Germinal center (tissue), 1 donor: ENCODE measurements around the gene DMBT1.
"Not testable (repeated sequence)": the region's sequence is repeated elsewhere in the genome, so short reads cannot be mapped to it uniquely, and the experiment has no call there.

Experiments
- DNase-seq: peaks from one replicate; pipeline ENCODE4 v3.0.0; 2012; ENCODE audit warnings: mixed read lengths, low spot score

The DMBT1 gene

GRCh38 chr10:122549636-122550035, 10.9 kb upstream of the DMBT1 start:
- no peak for DNase-seq

GRCh38 chr10:122550427-122550826, 10.1 kb upstream of the DMBT1 start:
- no peak for DNase-seq

DNA sequence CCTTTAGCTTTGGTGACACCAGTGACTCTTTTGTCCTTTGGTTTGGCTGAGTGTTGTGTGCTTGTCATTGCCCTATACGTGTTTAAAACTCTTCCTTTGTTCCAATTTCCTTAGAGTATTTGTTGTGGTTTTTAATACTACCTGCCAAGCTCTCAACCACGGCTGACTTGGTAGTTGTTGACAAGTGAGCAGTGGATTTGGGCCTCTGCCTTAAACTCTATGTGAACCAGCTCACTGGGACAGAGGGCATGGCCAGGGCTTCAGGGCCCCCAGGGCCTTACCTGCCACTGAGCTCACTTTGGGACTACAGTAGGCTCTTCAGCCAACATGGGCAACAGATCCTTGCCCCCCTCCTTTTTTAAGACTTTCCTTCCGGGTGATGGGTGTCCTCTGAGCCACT, 9.6 kb upstream of the DMBT1 start:
- DNase-seq = no peak

DNA sequence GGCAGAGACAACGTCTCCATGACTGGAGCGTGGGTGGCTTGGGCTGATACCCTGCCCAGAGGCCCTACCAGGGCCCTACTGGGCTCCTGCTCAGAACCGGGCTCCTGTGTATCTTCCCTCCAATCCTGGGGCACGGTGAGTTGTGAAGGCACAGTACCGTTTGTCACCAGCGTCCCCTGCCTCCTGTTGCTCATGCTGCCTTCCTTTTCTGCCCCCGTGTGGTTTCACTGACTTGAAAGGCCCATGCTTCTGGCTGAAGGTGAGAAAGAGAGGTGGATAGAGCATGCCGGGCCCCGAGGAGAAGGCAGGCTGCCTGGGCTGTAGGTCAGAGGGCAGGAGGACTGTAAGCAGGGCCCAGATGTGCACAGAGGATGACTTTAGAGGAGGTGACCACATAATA, 9.1 kb upstream of the DMBT1 start:
- DNase-seq = no peak

GRCh38 chr10:122553341-122553740, 7.2 kb upstream of the DMBT1 start:
- no peak for DNase-seq

DNA sequence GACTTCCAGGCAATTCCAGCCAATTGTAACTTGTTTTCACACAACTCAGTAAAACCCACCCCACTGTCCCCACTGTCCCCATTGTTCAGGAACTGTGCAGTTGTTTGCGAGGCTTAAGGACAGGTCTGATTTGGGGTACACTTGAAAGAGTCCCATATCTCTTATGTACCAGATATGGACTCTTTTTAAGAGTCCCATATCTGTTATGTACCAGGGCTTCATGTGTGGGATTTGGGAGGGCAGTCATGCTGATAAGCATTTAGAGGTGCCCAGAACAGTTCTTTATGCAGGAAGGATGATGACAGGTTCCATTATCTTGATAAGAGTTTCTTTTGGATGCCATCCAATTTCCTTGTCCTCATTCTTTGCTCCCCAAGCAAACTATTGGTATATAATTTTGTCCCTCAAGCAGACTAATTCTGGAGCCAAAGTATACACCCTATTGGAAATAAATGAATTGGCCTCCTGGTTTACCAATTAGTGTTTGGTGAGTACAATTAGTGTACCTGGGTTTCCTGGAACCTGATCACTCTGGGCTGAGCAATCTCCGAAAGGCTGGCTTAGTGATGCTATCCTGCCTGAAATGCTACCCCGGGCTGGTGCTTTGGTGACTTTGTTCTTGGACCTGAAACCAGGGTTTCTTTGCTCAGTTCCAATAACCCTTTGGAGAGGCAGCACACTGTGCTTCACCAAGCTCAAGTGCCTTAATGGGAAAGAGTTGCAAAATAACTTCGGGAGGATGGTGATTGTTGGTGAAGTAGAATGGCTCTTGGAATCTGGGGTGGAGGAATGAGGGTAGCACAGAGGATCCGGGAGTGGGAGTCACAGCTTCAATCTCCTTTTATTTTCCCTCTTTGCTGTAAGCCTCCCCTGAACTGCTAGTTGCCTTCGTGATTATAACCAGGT, 6.2 kb upstream of the DMBT1 start:
- no peak for DNase-seq

GRCh38 chr10:122555442-122555841, 5.1 kb upstream of the DMBT1 start:
- no peak for DNase-seq

DNA sequence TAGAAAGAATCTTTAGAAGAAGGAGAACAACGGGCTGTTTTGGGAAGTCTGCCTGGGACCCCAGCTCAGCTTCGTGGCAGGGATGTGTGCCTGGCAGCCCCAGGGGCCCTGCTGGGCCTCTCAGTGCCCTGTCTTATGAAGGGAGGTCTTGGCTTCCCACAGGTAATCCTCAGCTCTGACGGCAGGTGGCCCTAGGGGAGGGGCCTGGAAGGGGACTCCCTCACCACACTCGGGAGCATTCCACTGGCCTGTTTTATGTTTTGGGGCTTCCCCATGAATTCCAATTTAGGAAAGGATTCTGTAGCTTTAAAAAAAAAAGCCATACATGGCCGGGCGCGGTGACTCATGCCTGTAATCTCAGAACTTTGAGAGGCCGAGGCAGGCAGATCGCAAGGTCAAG, 3.0 kb upstream of the DMBT1 start:
- DNase-seq = no peak

- DNase-seq = no peak
Measured at GRCh38 chr10:122558452-122558851, 2.1 kb upstream of the DMBT1 start.

DNA sequence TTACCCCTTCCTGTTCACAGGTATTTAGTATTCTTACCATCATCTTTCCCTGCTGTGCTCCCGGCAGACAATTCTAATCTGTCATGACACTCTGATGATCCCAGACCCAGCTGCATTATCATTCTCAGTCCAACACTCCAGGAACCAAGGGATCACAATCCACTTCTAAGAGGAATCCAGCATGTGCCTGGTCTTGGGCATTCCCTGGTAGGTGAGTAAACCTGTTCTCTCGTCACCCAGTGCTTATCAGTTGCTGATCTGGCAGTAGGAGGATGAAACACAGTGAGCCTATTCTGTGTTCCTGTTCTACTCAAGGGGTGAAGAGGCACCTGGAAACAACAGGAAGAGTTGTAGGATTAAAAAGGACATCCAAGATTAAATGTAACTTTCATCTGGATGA, 1.3 kb upstream of the DMBT1 start:
- DNase-seq = no peak

DNA sequence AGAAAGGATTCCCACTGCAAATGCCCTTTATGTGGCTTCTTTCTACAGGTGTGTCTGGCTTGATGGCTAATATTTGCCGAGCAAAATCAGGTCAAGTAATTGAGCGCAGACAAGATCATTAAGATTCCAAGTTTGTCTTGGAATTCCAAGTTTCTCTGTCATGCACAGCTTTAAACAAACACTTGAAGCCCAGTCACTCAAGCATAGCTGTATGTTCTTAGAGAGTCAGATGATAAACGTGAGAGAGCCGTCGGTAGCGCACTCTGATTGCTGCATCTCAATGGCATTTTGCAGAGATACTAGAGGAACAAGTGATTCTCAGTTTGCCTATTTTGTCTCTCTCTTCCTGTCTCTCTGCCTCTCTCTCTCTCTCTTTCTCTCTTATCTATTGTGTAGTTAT, 658 bp downstream of the DMBT1 start:
- no peak for DNase-seq

DNA sequence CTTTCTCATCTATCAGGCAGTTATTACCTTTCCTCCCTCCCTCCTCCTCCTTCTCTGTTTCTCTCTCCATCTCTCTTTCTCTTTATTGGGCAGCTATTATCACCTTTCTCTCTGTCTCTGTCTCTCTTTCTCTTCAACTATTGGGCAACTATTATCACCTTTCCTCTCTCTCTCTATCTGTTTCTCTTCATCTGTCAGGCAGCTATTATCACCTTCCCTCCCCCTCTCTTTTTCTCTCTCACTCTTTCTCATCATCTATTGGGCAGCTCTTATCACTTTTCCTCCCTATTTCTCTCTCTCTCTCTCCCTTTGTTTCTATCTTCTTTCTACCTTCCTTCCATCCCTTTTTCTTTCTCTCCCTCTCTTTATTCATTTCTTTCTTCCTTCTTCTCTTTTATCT, 1.2 kb downstream of the DMBT1 start:
- no peak for DNase-seq

DNA sequence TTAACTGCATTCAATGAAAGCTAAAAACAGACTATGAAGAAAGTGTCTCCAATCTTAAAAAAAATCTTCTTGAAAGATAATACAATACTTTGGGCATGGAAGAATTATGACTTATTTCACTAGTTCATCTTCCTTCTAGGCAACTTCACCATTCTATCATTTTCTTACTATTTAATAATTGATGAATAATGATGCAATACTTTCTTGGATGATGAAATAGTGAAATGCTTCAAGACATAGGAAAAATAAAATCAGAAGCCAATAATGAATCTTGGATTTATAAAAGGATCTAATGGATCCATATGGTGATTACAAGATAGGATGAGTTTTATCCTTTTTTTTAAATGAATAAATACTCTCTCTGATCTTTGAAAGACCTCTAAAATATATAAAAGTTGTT, 4.4 kb downstream of the DMBT1 start:
- DNase-seq = no peak

- DNase-seq = peak; percentile 18
Measured at GRCh38 chr10:122565766-122566206, 5.2 kb downstream of the DMBT1 start.

DNA sequence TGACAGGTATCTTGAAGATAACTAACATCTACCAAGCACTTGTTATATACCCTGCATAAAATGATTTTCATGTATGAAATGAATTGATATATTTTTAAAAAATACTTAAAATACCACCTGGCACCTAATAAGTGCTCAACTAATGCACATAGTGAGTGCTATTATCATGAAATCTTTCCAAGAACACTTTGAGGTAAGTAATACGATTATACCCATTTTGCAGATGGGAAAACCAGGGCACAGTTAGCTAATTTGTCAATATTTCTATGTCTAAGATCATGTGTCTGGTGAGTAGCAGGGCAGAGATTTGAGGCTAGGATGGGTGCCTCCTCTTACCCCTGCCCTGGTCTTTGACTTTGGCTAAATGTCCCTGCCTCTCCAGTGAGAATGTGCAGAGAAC, 6.1 kb downstream of the DMBT1 start:
- no peak for DNase-seq

DNA sequence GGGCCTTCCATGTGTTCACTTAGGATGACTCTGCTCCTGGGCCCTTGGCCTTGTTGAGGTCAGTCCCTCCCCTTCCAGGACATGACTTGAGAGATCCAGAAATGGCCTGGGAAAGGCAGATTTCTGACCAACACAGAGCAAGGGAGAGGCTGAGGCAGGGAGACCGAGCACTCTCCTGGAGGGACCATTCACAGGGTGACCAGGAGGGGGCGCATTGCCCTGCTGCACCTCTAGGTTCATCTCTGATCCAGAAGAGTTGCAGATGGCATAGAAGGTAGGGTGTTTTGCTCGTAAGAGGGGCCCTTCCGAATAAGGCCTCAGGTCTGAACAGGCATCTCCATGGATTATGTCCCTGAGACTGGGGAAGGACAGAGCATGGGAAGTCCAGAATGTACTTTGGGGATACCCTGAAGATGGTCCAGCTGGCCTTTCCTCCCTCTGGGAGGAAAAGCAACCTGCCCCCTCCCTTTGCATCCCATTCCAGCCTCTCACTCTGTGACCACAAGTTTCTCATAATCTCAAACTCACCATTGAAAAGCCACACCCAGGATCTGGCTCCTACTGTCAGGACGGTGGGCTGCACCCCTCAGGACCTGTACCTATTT, 6.6 kb downstream of the DMBT1 start:
- DNase-seq = peak; percentile 32

DNA sequence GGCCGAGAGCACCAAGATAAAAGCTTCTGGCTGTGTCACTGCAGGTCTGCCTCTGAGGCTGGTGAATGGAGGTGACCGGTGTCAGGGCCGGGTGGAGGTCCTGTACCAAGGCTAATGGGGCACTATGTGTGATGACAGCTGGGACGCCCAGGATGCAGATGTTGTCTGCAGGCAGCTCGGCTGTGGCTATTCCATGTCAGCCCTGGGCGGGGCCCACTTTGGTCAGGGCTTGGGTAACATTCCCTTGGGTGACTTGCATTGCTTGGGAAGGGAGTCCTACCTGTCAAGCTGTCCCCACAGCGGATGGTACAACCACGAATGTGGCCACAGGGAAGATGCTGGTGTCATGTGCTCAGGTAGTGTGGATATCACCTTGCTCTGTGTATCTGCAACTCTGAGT, 8.0 kb downstream of the DMBT1 start:
- no peak for DNase-seq

- DNase-seq = no peak
Measured at GRCh38 chr10:122570920-122571319, 10.4 kb downstream of the DMBT1 start.

DNA sequence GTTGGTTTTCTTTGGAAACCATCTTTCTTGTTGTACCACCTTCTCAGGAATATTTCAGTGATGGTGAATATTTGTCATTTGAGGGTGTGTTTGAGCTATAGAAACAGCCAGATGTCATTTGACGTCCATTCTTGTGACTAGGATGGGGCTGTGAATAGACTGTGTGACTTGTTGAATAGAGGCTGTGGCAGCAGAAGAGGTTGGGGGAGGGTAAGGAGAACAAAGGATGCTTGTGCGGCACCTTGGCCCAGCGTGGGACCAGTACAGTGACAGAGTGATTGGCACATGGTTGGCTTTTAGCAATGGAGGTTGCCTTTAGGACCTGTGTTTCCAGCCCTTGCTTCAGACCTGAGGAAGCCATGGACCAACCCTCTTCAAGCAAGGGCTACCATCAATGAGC, 11.3 kb downstream of the DMBT1 start:
- DNase-seq = no peak

GRCh38 chr10:122575776-122576175, 15.2 kb downstream of the DMBT1 start:
- no peak for DNase-seq

GRCh38 chr10:122576291-122576690, 15.7 kb downstream of the DMBT1 start:
- DNase-seq = no peak

GRCh38 chr10:122577311-122577885, 16.8 kb downstream of the DMBT1 start:
- DNase-seq = no peak

DNA sequence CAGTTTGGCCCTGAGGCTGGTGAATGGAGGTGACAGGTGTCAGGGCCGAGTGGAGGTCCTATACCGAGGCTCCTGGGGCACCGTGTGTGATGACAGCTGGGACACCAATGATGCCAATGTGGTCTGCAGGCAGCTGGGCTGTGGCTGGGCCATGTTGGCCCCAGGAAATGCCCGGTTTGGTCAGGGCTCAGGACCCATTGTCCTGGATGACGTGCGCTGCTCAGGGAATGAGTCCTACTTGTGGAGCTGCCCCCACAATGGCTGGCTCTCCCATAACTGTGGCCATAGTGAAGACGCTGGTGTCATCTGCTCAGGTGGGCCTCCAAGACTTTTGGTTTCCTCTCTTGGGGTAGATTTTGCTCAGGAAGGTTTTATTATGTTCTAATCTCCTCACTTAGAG, 25.5 kb downstream of the DMBT1 start:
- DNase-seq = not testable (repeated sequence)
